ENCODE data around the gene NOTUM. TPM values are rescaled to one million over a fixed set of nuclear protein-coding genes. Genes with fewer than 3 reads are reported as not detected.

Gene NOTUM
- total RNA-seq, 6 donors from 2014 or later, result 0.89 to 5.0 (median 2.3) TPM

- Histone ChIP-seq H3K4me1 (peaks cover 34 to 62% (median 57%) of the 10 kb centered on the region in 4 donors), H3K27ac (peak within 1 kb of the TSS; percentile 94 to 99 (median 96)), H3K36me3 (peaks cover 0 to under 1% (median 0%) of the 10 kb centered on the region in 4 donors), H3K9me3 (no peaks in the 10 kb centered on the region), H3K27me3 (peaks cover 0 to 10% (median 1%) of the 10 kb centered on the region in 4 donors), H3K4me3 (peak within 1 kb of the TSS; percentile 76 to 100 (median 100))
- ATAC-seq (ENCODE audit: low FRiP score in 2 of 2) (peak; percentile 31 to 80), DNase-seq (peak; percentile 92 to 99)
- TF ChIP-seq POLR2A (IDR thresholded peaks at IDR 0.05) (peak in 1 of 4 donors; percentile 80), CTCF (IDR thresholded peaks at IDR 0.05) (peak in 5 of 6 experiments; percentile 23 to 62 (median 39)), EP300 (IDR thresholded peaks at IDR 0.05) (no peak), POLR2AphosphoS5 (IDR thresholded peaks at IDR 0.05) (peak; percentile 47 to 84)
- 0 to 1% methylated on average over 4 to 41 of the region's 98 CpGs for WGBS, 2 donors
These were observed 33.1 kb downstream of the NOTUM start, which contains the start of gene MAFG for GRCh38 chr17:81927653-81928543. TSS of gene MAFG (minus strand) at chr17:81927735. CDS start at chr17:81923185, 4,550 bp downstream.

- Histone ChIP-seq H3K36me3 (peaks cover 6 to 8% (median 6%) of the 10 kb centered on the region in 4 donors), H3K9me3 (no peaks in the 10 kb centered on the region), H3K4me3 (peak overlapping the region; percentile 76 to 100 (median 100)), H3K4me1 (peaks cover 38 to 68% (median 61%) of the 10 kb centered on the region in 4 donors), H3K27me3 (peaks cover 0 to 10% (median 1%) of the 10 kb centered on the region in 4 donors), H3K27ac (peak overlapping the region; percentile 94 to 99 (median 96))
- no peak for DNase-seq
- TF ChIP-seq POLR2A (IDR thresholded peaks at IDR 0.05) (no peak), CTCF (IDR thresholded peaks at IDR 0.05) (peak in 1 of 6 experiments; percentile 3)
- ATAC-seq (ENCODE audit: low FRiP score in 2 of 2), result peak in 1 of 2 donors; percentile 27
- WGBS, 2 donors, result 0% methylated on average over 24 of the region's 78 CpGs; no CpG with 5 or more reads in 1 of the 2 donors
These were observed 33.8 kb downstream of the NOTUM start for GRCh38 chr17:81927152-81927652.

- H3K4me1 ChIP-seq, result peaks cover 38 to 66% (median 60%) of the 10 kb centered on the region in 4 donors
These were observed 34.4 kb downstream of the NOTUM start for GRCh38 chr17:81926451-81927151.

More at GRCh38 chr17:81926451-81927151, 34.4 kb downstream of the NOTUM start:
- H3K4me3 ChIP-seq, result peak overlapping the region; percentile 76 to 100 (median 100)
- peak; percentile 71 to 75 for ATAC-seq (ENCODE audit: low FRiP score in 2 of 2)
- WGBS, 2 donors, result 0 to 1% methylated on average over 5 to 28 of the region's 46 CpGs
- TF ChIP-seq POLR2A (IDR thresholded peaks at IDR 0.05) (peak in 1 of 4 donors; percentile 62), CTCF (IDR thresholded peaks at IDR 0.05) (peak in 1 of 6 experiments; percentile 4), EP300 (IDR thresholded peaks at IDR 0.05) (no peak), POLR2AphosphoS5 (IDR thresholded peaks at IDR 0.05) (peak; percentile 31 to 51)
- DNase-seq, result peak; percentile 88 to 90
- H3K9me3 ChIP-seq, result no peaks in the 10 kb centered on the region
- H3K27me3 ChIP-seq, result peaks cover 0 to 10% (median 1%) of the 10 kb centered on the region in 4 donors
- peak overlapping the region; percentile 94 to 99 (median 96) for H3K27ac ChIP-seq
- peaks cover 8 to 14% (median 10%) of the 10 kb centered on the region in 4 donors for H3K36me3 ChIP-seq

Data from upper lobe of left lung (tissue), 6 donors.